Smooth muscle cell (in vitro differentiated cells): Measurements from ENCODE around the gene NUMBL. TPM values are rescaled to one million over a fixed set of nuclear protein-coding genes. Genes with fewer than 3 reads are reported as not detected.

ENCODE experiments used
- DNase-seq: peaks from one replicate; lab custom pipeline; 2025; ENCODE audit not compliant: unreplicated experiment; lab: John Stamatoyannopoulos, UW
- H2AFZ ChIP-seq: fragments of 200-600 bp; sonication (generic); 2 replicates; pipeline ENCODE4 v1.6.0; 2016; ENCODE audit warnings: antibody characterized with exemption, low read depth, mild to moderate bottlenecking
- H3F3A ChIP-seq: fragments of 200-600 bp; sonication (generic); 2 replicates; pipeline ENCODE4 v1.6.0; 2017; ENCODE audit warnings: antibody characterized with exemption, low read depth
- H3K27ac ChIP-seq: fragments of 200-600 bp; sonication (generic); 2 replicates; pipeline ENCODE4 v1.5.1; 2016; ENCODE audit warnings: low read depth, mild to moderate bottlenecking
- H3K27me3 ChIP-seq: fragments of 200-600 bp; sonication (generic); 2 replicates; pipeline ENCODE4 v1.6.1; 2016; ENCODE audit warnings: low read depth, mild to moderate bottlenecking
- H3K36me3 ChIP-seq: fragments of 200-600 bp; sonication (generic); 2 replicates; pipeline ENCODE4 v1.5.1; 2016; ENCODE audit warnings: low read depth
- H3K4me1 ChIP-seq: fragments of 200-600 bp; sonication (generic); 2 replicates; pipeline ENCODE4 v1.5.1; 2016; ENCODE audit warnings: low read depth
- H3K4me2 ChIP-seq: fragments of 200-600 bp; sonication (generic); 2 replicates; pipeline ENCODE4 v1.6.0; 2016; ENCODE audit warnings: mild to moderate bottlenecking
- H3K4me3 ChIP-seq: fragments of 200-600 bp; sonication (generic); 2 replicates; pipeline ENCODE4 v1.5.1; 2016; ENCODE audit warnings: mild to moderate bottlenecking
- H3K79me2 ChIP-seq: fragments of 200-600 bp; sonication (generic); 2 replicates; pipeline ENCODE4 v1.6.0; 2016; ENCODE audit warnings: low read depth, mild to moderate bottlenecking
- H3K9ac ChIP-seq: fragments of 200-600 bp; sonication (generic); 2 replicates; pipeline ENCODE4 v1.6.0; 2016; ENCODE audit warnings: low read depth
- H3K9me3 ChIP-seq: fragments of 200-600 bp; sonication (generic); replicated peaks from 2 replicates; pipeline ENCODE4 v1.5.1; 2016; ENCODE audit warnings: low read depth
- H4K20me1 ChIP-seq: fragments of 200-600 bp; sonication (generic); 2 replicates; pipeline ENCODE4 v1.6.0; 2016; ENCODE audit warnings: low read depth
- CTCF ChIP-seq: fragments of 200-600 bp; sonication (generic); IDR thresholded peaks from 2 replicates; pipeline ENCODE4 v1.5.1; 2017; ENCODE audit warnings: borderline replicate concordance, mild to moderate bottlenecking, antibody characterized with exemption; ENCODE audit not compliant: insufficient read depth, poor library complexity, severe bottlenecking
- WGBS: methylation state at CpG from one replicate; pipeline ENCODE4 v1.1.7; 2016; ENCODE audit warnings: low lambda C conversion rate; 5-methylcytosine and 5-hydroxymethylcytosine counted together
- polyA plus RNA-seq: library from polyadenylated mRNA; unstranded; fragments of >200 nt; fragmentation: Nextera tagmentation; extraction: Ambion mirVana; gene quantifications from 2 replicates; pipeline ENCODE4 v1.2.1, GENCODE V29; 2016
- total RNA-seq: library from RNA; depleted of rRNA; stranded (reverse); fragments of >200 nt; gene quantifications from 2 replicates; pipeline ENCODE4 v1.2.3, GENCODE V29; 2014

NUMBL gene
- total and polyA plus RNA-seq, 2 experiments from 2014 or later = 30.5 to 73.0 TPM

- Histone ChIP-seq H3K9ac (no peak overlapping the region), H3K4me3 (no peak overlapping the region), H3K4me1 (no peaks in the 10 kb centered on the region), H3K4me2 (no peak overlapping the region), H3F3A (no peaks in the 10 kb centered on the region), H3K27me3 (no peaks in the 10 kb centered on the region), H2AFZ (no peak overlapping the region), H4K20me1 (peaks cover 20% of the 10 kb centered on the region), H3K27ac (no peak overlapping the region), H3K79me2 (no peaks in the 10 kb centered on the region), H3K36me3 (peaks cover 16% of the 10 kb centered on the region), H3K9me3 (no peaks in the 10 kb centered on the region)
- WGBS = 92% methylated on average over 4 of the region's 4 CpGs
- no peak for DNase-seq
- TF ChIP-seq CTCF = no peak
These were observed 9.4 kb downstream of the NUMBL start for GRCh38 chr19:40681039-40681438.

- no peaks in the 10 kb centered on the region for H3K27me3 ChIP-seq
- peaks cover 6% of the 10 kb centered on the region for H4K20me1 ChIP-seq
- TF ChIP-seq CTCF = no peak
- no peaks in the 10 kb centered on the region for H3K79me2 ChIP-seq
- H3K9me3 ChIP-seq = no peaks in the 10 kb centered on the region
- no peak overlapping the region for H3K4me2 ChIP-seq
- H3K27ac ChIP-seq = no peak overlapping the region
- WGBS = 96% methylated on average over 23 of the region's 23 CpGs
- no peak overlapping the region for H3K9ac ChIP-seq
- H3K4me1 ChIP-seq = no peaks in the 10 kb centered on the region
- no peak overlapping the region for H2AFZ ChIP-seq
- no peaks in the 10 kb centered on the region for H3F3A ChIP-seq
- H3K36me3 ChIP-seq = peaks cover 32% of the 10 kb centered on the region
- no peak overlapping the region for H3K4me3 ChIP-seq
- DNase-seq = no peak
These were observed 13.3 kb downstream of the NUMBL start for GRCh38 chr19:40677156-40677555.

- Histone ChIP-seq H3K4me1 (no peaks in the 10 kb centered on the region), H3K4me2 (no peak overlapping the region), H3F3A (no peaks in the 10 kb centered on the region), H3K27ac (no peak overlapping the region), H3K79me2 (no peaks in the 10 kb centered on the region), H4K20me1 (peaks cover 6% of the 10 kb centered on the region), H3K9me3 (no peaks in the 10 kb centered on the region), H3K36me3 (peaks cover 51% of the 10 kb centered on the region), H3K27me3 (no peaks in the 10 kb centered on the region), H3K4me3 (no peak overlapping the region), H3K9ac (no peak overlapping the region), H2AFZ (no peak overlapping the region)
- DNase-seq = no peak
- 83% methylated on average over 3 of the region's 3 CpGs for WGBS
- TF ChIP-seq CTCF = no peak
These were observed 16.2 kb downstream of the NUMBL start for GRCh38 chr19:40674291-40674690.

- Histone ChIP-seq H3K79me2 (no peaks in the 10 kb centered on the region), H3K36me3 (peaks cover 52% of the 10 kb centered on the region), H3K27ac (no peak overlapping the region), H3K4me1 (no peaks in the 10 kb centered on the region), H3K27me3 (no peaks in the 10 kb centered on the region), H2AFZ (no peak overlapping the region), H3K4me2 (no peak overlapping the region), H3F3A (no peaks in the 10 kb centered on the region), H4K20me1 (peaks cover 6% of the 10 kb centered on the region), H3K9ac (no peak overlapping the region), H3K4me3 (no peak overlapping the region), H3K9me3 (no peaks in the 10 kb centered on the region)
- DNase-seq = no peak
- no peak for TF ChIP-seq CTCF
- WGBS = 97% methylated on average over 11 of the region's 11 CpGs
These were observed 17.1 kb downstream of the NUMBL start for GRCh38 chr19:40673397-40673796.
